Right lobe of liver (tissue), 4 donors: ENCODE results near the gene MLIP.

ENCODE experiments used
- POLR2A ChIP-seq: fragments of 450-650 bp; IDR thresholded peaks from one replicate; pipeline ENCODE4 v1.6.1; 2017; ENCODE audit warnings: antibody characterized with exemption, mild to moderate bottlenecking
- TF ChIP-seq, protein P1 (sequence below), 4 donors: fragments of 200-600 bp in 3 of 4; fragments of 450-650 bp in 1 of 4; IDR thresholded peaks; one replicate each; pipeline versions ENCODE4 v1.5.1 to v1.8.0; 2016 to 2022; ENCODE audit warnings: antibody characterized with exemption in 4 of 4, mild to moderate bottlenecking in 2 of 4
- donor health status: DM: no; HTN: no; CAD: no.
- donor health status: DM: no; HTN: no; CAD: no.
- donor health status: DM: no; HTN: yes; CAD: no.

- TF ChIP-seq POLR2A, result no peak
- TF ChIP-seq, protein P1, sequence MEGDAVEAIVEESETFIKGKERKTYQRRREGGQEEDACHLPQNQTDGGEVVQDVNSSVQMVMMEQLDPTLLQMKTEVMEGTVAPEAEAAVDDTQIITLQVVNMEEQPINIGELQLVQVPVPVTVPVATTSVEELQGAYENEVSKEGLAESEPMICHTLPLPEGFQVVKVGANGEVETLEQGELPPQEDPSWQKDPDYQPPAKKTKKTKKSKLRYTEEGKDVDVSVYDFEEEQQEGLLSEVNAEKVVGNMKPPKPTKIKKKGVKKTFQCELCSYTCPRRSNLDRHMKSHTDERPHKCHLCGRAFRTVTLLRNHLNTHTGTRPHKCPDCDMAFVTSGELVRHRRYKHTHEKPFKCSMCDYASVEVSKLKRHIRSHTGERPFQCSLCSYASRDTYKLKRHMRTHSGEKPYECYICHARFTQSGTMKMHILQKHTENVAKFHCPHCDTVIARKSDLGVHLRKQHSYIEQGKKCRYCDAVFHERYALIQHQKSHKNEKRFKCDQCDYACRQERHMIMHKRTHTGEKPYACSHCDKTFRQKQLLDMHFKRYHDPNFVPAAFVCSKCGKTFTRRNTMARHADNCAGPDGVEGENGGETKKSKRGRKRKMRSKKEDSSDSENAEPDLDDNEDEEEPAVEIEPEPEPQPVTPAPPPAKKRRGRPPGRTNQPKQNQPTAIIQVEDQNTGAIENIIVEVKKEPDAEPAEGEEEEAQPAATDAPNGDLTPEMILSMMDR (IDR thresholded peaks at IDR 0.05), result no peak
Observed at GRCh38 chr6:54093326-54093948, 17.8 kb upstream of the MLIP start.
